NCI-H1417 (cell line): ENCODE results near the gene RAPGEF3.

ENCODE experiments used
- DNase-seq, 3 experiments: peaks; one replicate each; lab custom pipeline; 2025; lab: John Stamatoyannopoulos, UW

RAPGEF3 gene

GRCh38 chr12:47757364-47757839 is 1.3 kb downstream of the RAPGEF3 start:
- DNase-seq, result peak in 1 of 3 experiments; percentile 13

- peak in 1 of 3 experiments; percentile 11 for DNase-seq
Measured at GRCh38 chr12:47755655-47756562, 2.8 kb downstream of the RAPGEF3 start.

DNA sequence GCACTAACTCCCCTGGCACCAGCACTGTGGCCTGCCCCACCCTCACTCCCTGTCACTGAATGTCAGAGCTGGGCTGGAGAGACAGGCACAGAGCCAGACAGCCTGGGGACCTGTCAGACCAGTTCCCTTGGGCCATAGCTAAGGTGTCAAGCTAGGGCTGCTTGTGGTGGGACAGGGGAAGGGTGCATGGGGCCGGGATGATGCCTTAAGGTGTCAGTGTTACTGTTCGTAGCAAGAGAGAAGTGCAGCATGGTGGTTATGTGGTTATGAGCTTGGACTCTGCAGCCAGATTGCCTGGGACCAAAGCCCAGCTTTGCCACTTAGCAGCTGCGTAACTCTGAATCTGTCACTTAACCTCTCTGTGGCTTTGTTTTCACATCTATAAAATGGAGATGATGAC is 3.8 kb downstream of the RAPGEF3 start:
- no peak for DNase-seq

DNA sequence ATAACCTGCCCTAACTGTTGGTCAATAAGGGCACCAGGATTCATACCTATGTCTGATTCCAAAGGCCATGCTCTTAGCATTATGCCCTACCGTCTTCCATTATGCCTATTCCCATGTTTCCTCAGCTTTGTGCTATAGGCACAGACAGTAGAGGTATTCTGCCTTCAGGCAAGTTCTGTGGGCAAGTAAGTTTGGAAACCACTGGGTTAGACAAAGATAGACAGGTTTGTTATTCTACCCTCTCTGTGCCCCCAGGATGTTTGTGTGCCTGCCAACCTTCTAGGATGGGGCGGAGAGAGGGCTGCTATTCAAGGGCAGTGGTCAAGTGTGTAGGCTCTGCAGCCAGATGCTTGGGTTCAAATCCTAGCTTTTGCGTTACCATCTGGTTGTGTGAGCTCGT is 4.6 kb downstream of the RAPGEF3 start:
- no peak for DNase-seq

- DNase-seq, result peak in 1 of 3 experiments; percentile 28
Measured at GRCh38 chr12:47753021-47754001, 5.4 kb downstream of the RAPGEF3 start.

DNA sequence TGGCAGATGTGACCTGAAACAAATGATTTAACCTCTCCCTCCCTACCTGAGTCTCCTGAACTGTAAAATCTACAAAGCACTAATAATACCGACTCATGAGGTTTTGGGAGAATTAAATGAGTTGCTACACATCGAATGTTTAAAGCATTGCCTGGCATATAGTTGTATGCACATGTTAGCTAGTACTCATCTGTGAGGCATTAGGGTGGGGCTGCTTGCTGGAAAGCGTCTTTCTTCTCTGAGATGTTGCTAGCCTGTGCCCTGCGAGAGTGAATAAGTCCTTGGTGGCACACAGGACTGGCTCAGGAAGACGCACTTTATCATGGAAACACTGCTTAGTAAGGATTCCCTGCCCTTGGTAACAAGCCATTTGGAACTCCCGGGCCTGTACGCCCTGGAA is 6.1 kb downstream of the RAPGEF3 start:
- DNase-seq, result no peak

DNA sequence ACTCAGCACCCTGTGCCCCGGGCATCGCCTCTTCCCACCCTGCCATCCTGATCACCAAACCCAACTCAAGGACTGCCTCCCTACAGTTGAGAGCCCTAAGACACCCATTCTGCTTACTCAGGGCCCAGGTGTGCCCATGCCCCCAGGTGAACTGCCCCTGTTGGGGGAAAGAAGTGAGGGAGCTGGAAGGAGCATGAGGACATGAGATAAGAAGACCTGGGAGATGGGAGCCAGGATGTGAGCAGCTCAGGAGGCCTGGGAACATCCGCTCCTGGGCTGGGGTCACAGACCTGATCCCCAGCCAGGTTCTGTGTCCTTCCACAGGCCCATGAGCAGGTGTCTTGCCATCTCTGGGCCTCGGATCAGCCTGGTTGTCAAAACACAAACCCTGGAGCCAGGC is 6.6 kb downstream of the RAPGEF3 start:
- DNase-seq, result no peak

DNA sequence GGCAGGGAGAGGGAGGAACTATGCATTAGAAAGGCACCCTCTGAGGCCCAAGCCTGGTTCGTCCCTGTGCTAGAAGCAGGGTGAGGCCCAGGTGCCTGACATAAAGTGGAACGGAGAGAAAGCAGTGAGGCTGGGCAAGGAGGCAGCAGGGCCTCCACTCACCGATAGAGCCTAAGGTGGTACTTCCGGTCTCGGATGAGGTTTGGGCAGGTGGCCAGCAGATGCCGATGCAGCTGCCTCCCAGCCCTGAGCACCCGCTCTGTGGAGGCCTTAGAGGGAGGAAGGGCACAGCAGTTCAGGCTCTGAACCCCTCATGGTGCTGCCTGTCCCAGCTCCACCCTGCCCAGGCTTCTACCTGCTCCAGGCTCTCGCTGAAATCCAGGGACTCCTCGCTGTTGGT is 7.1 kb downstream of the RAPGEF3 start:
- DNase-seq, result no peak

DNA sequence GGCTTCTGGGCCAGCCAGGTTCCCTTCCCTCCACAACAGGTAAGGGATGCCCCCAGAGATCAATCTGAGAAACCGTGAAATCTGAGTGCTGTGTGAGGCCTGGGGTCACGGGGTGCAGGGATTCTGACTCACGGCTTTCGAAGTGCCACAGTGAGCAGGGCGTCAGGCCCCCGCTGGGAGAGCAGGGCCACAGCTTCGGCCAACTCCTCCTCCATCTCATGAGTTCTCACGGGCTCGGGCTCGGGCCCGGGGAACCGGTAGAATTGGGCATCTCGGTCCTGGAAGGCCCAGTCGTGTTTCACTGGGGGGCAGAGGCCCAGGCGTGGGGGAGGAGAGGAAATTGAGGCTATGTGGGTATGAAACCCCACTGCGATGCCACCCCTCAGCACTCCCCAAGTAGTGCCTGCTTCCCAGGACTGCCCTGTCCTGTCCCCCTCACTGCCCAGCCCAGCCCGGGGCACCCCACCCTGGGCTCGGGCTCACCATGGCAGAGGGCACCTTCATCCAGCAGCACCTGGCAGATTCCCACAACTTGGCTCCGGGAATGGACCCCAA is 7.7 kb downstream of the RAPGEF3 start:
- no peak for DNase-seq

GRCh38 chr12:47750229-47750798 is 8.4 kb downstream of the RAPGEF3 start:
- no peak for DNase-seq

DNA sequence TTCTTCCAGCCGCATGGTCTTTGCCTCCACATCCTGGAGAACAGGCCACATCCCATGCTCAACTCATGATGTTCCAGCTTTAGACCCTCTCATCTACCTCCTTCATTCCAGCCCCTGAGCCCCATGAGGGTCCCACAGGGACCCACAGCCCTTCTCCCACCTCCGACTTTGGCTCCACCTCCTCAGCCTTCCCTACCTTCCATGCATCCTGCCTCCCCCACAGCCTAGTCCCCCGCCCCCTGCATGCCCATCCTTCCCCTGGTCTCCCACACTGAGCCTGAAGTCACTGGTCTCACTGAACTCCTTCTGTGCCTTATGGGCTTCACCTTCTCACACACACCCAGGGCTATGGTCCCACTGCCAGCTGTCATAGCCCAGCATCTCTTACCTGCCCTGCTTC is 9.8 kb downstream of the RAPGEF3 start:
- no peak for DNase-seq

- no peak for DNase-seq
Measured at GRCh38 chr12:47748507-47748828, 10.2 kb downstream of the RAPGEF3 start.

- no peak for DNase-seq
Measured at GRCh38 chr12:47747596-47748506, 10.8 kb downstream of the RAPGEF3 start.

DNA sequence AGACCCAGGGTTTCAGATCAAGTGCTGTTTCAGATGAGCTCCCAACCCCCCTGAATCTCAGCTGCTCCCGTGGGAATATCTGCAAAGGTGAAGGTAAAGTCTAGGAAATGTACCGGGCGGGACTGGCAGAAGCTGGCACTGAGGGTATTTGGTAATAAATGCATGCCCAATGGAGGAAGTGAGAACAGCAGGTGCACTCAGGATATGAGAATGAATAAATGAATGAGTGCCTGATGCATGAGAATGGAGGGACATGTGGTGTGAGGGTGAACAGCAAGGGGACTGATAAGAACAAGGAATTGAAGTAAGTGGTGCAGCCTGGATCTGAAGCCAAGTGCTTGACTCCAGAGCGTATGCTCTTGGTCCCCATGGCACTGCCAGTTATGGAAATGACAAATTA is 11.6 kb downstream of the RAPGEF3 start:
- no peak for DNase-seq

DNA sequence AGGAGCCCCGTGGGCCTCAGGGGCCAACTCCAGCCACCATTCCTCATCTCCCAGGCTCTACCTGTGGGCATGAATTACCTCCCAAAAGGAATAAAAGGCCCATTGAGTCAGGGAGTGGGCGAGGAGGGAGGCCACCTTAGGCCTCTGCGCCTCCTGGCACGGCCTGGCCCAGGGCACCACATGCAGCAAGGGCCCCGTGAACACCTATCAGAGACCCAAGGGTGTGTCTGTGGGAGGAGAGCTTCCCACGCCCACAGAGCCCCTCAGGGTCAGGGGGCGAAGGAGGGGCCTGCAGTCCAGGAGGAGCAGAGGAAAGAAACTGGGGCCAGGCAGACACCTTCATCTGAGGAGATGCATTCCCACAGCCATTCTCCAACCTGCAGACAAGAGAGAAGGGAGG is 12.2 kb downstream of the RAPGEF3 start:
- no peak for DNase-seq

GRCh38 chr12:47746073-47746472 is 12.6 kb downstream of the RAPGEF3 start:
- no peak for DNase-seq

DNA sequence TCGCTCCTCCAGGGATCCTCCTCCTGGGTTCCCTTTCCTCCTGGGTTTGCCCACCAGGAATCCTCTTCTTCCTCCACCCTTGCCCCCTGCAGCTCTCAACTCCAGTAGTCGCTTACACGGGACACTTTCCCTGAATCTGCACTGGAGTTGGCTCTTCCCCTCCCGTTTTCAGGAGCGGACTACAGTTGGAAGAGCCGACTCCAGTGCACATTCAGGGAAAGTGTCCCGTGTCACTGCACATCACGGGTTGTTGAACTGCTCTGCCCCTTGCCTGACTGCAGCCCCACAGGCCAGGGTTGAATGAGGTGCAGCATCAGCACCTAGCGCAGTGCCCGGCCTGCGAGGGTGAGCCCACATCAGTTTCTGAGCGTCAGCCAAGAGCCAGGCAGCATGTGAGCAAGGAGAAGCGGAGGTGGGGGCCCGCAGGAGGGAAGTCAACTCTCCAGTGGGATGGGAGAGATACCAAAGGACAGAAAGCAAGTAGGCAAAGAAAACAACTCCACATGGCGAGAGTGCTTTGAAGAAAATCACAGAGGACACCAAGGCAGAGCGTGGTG is 13.1 kb downstream of the RAPGEF3 start:
- no peak for DNase-seq

DNA sequence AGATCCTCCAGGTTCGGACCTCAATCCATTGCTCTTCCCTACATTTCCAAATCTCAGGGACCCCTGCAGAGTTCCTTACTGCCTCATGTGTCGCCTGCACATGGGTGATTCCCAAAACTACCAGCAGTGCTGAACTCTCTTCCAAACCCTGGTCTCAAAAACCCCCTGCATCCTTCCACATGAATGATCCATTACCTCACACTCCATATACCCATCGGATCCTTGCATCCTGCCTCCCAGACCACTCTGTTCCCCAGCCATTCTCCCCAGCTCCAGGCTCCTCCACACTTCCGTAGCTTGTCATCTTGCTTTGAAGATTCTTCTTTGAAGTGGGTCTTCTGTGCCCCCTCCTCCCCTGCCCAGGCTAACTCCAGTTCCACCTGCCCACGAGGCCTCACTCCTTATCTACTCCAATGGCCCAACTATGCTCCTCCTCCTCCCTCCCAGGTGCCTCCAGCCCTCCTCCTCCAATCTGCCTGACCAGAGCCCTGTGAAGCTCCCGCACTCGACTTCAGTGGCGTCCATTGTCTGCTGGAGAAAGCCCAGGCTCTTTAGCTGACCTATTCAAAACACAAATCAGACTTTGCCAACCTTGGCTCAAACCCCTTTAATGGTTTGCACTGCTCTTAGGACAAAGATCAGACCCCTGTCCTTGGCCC is 13.8 kb downstream of the RAPGEF3 start:
- DNase-seq, result no peak

GRCh38 chr12:47744005-47744651 is 14.6 kb downstream of the RAPGEF3 start:
- peak; percentile 73 to 85 (median 77) for DNase-seq
